ENCODE results near the gene PLA2G12B. TPM values are rescaled to one million over a fixed set of nuclear protein-coding genes. Genes with fewer than 3 reads are reported as not detected.
"Not testable (repeated sequence)": the region's sequence is repeated elsewhere in the genome, so short reads cannot be mapped to it uniquely, and the experiment has no call there.

The PLA2G12B gene
- total RNA-seq, 1 experiment from 2014 or later = 16.8 TPM

DNA sequence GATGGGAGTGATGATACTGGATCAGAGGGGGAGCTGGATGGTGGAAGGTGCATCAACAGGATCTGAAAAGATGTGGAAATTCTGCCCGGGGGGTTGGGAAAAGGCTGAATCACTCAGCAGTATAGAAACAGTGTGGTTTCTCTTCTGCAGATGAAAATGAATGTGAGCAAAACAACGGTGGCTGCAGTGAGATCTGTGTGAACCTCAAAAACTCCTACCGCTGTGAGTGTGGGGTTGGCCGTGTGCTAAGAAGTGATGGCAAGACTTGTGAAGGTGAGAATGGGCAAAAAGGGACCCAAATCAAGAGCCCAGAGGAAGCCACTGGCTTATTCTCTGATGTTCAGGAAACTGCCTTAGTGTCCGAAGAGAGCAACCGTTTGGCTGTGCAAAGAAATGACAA is 48.2 kb downstream of the PLA2G12B start:
- Mint-ChIP-seq H3K27ac (ENCODE audit: unreplicated experiment) (no peak overlapping the region), H3K27me3 (ENCODE audit: insufficient read depth, unreplicated experiment) (no peaks in the 10 kb centered on the region), H3K4me1 (ENCODE audit: low read depth, unreplicated experiment) (peaks cover 13% of the 10 kb centered on the region), H3K36me3 (ENCODE audit: insufficient read depth, unreplicated experiment) (no peaks in the 10 kb centered on the region), H3K9me3 (ENCODE audit: unreplicated experiment) (no peaks in the 10 kb centered on the region), H3K4me3 (ENCODE audit: unreplicated experiment) (no peak overlapping the region)
- Histone ChIP-seq H3K27me3 (replicated peaks; ENCODE audit: control insufficient read depth, insufficient read depth, low read length) (no peaks in the 10 kb centered on the region), H3K4me3 (ENCODE audit: low read depth, low read length) (no peak overlapping the region), H3K9me3 (no peaks in the 10 kb centered on the region), H3K4me1 (peaks cover 17% of the 10 kb centered on the region), H3K36me3 (ENCODE audit: control insufficient read depth, insufficient read depth, low read length) (no peaks in the 10 kb centered on the region)
- intact Hi-C loops (cut with micrococcal nuclease; ENCODE audit: unreplicated experiment) = no loop called here
- BruUV-seq (replicated peaks) = no TSS peak
- TF ChIP-seq, protein P1, sequence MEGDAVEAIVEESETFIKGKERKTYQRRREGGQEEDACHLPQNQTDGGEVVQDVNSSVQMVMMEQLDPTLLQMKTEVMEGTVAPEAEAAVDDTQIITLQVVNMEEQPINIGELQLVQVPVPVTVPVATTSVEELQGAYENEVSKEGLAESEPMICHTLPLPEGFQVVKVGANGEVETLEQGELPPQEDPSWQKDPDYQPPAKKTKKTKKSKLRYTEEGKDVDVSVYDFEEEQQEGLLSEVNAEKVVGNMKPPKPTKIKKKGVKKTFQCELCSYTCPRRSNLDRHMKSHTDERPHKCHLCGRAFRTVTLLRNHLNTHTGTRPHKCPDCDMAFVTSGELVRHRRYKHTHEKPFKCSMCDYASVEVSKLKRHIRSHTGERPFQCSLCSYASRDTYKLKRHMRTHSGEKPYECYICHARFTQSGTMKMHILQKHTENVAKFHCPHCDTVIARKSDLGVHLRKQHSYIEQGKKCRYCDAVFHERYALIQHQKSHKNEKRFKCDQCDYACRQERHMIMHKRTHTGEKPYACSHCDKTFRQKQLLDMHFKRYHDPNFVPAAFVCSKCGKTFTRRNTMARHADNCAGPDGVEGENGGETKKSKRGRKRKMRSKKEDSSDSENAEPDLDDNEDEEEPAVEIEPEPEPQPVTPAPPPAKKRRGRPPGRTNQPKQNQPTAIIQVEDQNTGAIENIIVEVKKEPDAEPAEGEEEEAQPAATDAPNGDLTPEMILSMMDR (IDR thresholded peaks at IDR 0.05; ENCODE audit: insufficient read depth in 1 of 2, low read depth in 1 of 2, low read length in 1 of 2, severe bottlenecking in 1 of 2, unreplicated experiment in 1 of 2) = no peak
- ChIA-PET POLR2A (interaction anchor here (0.7 kb wide), 1 partner anchor 58 kb away, joined by 6 read pairs; no protein-coding TSS in a partner anchor), CTCF (no interaction called here)
- DNase-seq = no peak

DNA sequence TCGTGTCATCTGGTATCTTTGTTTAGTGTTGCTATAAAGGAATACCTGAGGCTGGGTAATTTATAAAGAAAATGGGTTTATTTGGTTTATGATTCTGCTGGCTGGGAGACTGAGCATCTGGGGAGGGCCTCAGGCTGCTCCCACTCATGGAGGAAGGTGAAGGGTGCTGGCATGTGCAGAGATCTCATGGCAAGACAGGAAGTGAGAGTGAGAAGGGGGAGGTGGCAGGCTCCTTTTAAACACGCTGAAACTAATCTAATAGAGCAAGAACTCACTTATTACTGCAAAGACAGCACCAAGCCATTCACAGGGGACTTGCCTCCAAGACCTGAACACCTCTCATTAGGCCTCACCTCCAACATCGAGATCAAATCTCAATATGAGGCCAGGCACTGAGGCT is 49.8 kb downstream of the PLA2G12B start:
- H3K4me1 Mint-ChIP-seq (ENCODE audit: low read depth, unreplicated experiment) = peaks cover 13% of the 10 kb centered on the region
- peak overlapping the region; percentile 61 for H3K27ac Mint-ChIP-seq (ENCODE audit: unreplicated experiment)

DNA sequence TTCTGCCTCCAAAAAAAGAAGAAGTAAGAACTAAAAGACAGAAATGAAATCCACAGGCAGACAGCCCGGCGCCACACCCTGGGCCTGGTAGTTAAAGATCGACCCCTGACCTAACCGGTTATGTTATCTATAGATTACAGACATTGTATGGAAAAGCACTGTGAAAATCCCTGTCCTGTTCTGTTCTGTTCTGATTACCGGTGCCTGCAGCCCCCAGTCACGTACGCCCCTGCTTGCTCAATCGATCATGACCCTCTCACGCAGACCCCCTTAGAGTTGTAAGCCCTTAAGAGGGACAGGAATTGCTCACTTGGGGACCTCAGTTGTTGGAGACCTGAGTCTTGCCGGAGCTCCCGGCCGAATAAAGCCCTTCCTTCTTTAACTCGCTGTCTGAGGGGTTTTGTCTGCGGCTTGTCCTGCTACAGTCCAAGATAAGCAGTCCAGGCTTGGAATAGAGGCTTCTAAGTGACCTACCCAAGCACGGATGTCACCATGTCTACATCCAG is 50.6 kb downstream of the PLA2G12B start:
- H3K4me3 ChIP-seq (ENCODE audit: low read depth, low read length); intact Hi-C loops (cut with micrococcal nuclease; ENCODE audit: unreplicated experiment); H3K27me3 Mint-ChIP-seq (ENCODE audit: insufficient read depth, unreplicated experiment); H3K36me3 ChIP-seq (ENCODE audit: control insufficient read depth, insufficient read depth, low read length); H3K9me3 ChIP-seq; CTCF ChIA-PET; H3K36me3 Mint-ChIP-seq (ENCODE audit: insufficient read depth, unreplicated experiment); POLR2A ChIA-PET; H3K9me3 Mint-ChIP-seq (ENCODE audit: unreplicated experiment); BruUV-seq (replicated peaks); H3K27me3 ChIP-seq (replicated peaks; ENCODE audit: control insufficient read depth, insufficient read depth, low read length): not testable (repeated sequence)
- peaks cover 13% of the 10 kb centered on the region for H3K4me1 Mint-ChIP-seq (ENCODE audit: low read depth, unreplicated experiment)
- peak in 1 of 2 experiments; percentile 25 for DNase-seq
- peaks cover 17% of the 10 kb centered on the region for H3K4me1 ChIP-seq
- H3K4me3 Mint-ChIP-seq (ENCODE audit: unreplicated experiment) = peak overlapping the region; percentile 18
- H3K27ac Mint-ChIP-seq (ENCODE audit: unreplicated experiment) = peak overlapping the region; percentile 61

More for the DNA sequence above, 49.8 kb downstream of the PLA2G12B start:
- TF ChIP-seq, protein P1 (IDR thresholded peaks at IDR 0.05; ENCODE audit: insufficient read depth in 1 of 2, low read depth in 1 of 2, low read length in 1 of 2, severe bottlenecking in 1 of 2, unreplicated experiment in 1 of 2) = no peak
- DNase-seq = no peak
- Histone ChIP-seq H3K27me3 (replicated peaks; ENCODE audit: control insufficient read depth, insufficient read depth, low read length) (no peaks in the 10 kb centered on the region), H3K4me1 (peaks cover 17% of the 10 kb centered on the region), H3K36me3 (ENCODE audit: control insufficient read depth, insufficient read depth, low read length) (no peaks in the 10 kb centered on the region), H3K4me3 (ENCODE audit: low read depth, low read length) (no peak overlapping the region), H3K9me3 (no peaks in the 10 kb centered on the region)
- intact Hi-C loops (cut with micrococcal nuclease; ENCODE audit: unreplicated experiment) = no loop called here
- no TSS peak for BruUV-seq (replicated peaks)
- Mint-ChIP-seq H3K27me3 (ENCODE audit: insufficient read depth, unreplicated experiment) (no peaks in the 10 kb centered on the region), H3K9me3 (ENCODE audit: unreplicated experiment) (no peaks in the 10 kb centered on the region), H3K4me3 (ENCODE audit: unreplicated experiment) (no peak overlapping the region), H3K36me3 (ENCODE audit: insufficient read depth, unreplicated experiment) (no peaks in the 10 kb centered on the region)
- ChIA-PET CTCF (no interaction called here), POLR2A (no interaction called here)

DNA sequence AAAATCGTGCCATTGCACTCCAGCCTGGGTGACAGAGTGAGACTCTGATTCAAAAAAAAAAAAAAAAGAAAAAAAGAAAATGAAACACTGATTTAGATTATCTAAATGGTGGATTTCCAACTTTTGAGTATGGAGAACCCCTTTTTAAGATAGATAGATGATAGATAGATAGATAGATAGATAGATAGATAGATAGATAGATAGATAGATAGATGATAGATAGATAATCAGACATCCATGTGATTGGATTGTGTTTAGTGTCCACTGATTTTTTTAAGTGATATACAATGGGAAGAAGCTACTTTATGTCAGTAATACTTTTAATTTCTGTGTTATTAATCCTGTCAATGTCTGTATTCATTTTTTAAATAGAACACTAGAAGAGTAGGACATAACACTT is 55.1 kb downstream of the PLA2G12B start:
- Mint-ChIP-seq H3K27me3 (ENCODE audit: insufficient read depth, unreplicated experiment) (no peaks in the 10 kb centered on the region), H3K9me3 (ENCODE audit: unreplicated experiment) (no peaks in the 10 kb centered on the region), H3K4me3 (ENCODE audit: unreplicated experiment) (no peak overlapping the region), H3K27ac (ENCODE audit: unreplicated experiment) (no peak overlapping the region), H3K36me3 (ENCODE audit: insufficient read depth, unreplicated experiment) (no peaks in the 10 kb centered on the region), H3K4me1 (ENCODE audit: low read depth, unreplicated experiment) (peaks cover 9% of the 10 kb centered on the region)
- TF ChIP-seq, protein P1 (IDR thresholded peaks at IDR 0.05; ENCODE audit: insufficient read depth in 1 of 2, low read depth in 1 of 2, low read length in 1 of 2, severe bottlenecking in 1 of 2, unreplicated experiment in 1 of 2) = no peak
- Histone ChIP-seq H3K27me3 (replicated peaks; ENCODE audit: control insufficient read depth, insufficient read depth, low read length) (no peaks in the 10 kb centered on the region), H3K4me3 (ENCODE audit: low read depth, low read length) (no peak overlapping the region), H3K4me1 (peaks cover 14% of the 10 kb centered on the region), H3K36me3 (ENCODE audit: control insufficient read depth, insufficient read depth, low read length) (no peaks in the 10 kb centered on the region), H3K9me3 (no peaks in the 10 kb centered on the region)
- no peak for DNase-seq
- ChIA-PET POLR2A (no interaction called here), CTCF (no interaction called here)
- intact Hi-C loops (cut with micrococcal nuclease; ENCODE audit: unreplicated experiment) = no loop called here
- no TSS peak for BruUV-seq (replicated peaks)
